HL-60 (cell line): ENCODE data around the gene LST1.
A peak's percentile ranks its signal among the peaks of the same experiment; 100 is the strongest.

Experiments
- DNase-seq, 2 experiments: peaks; one replicate each; pipeline ENCODE4 v3.0.0-alpha.2; 2010 to 2020; ENCODE audit warnings: low read depth in 1 of 2, low spot score in 1 of 2
- H3K27ac ChIP-seq: fragments of 250-450 bp; sonication (Bioruptor Pico); replicated peaks from 2 replicates; pipeline ENCODE4 v1.5.1; 2020; ENCODE audit warnings: mild to moderate bottlenecking, moderate library complexity
- H3K27me3 ChIP-seq: fragments of 250-450 bp; sonication (Bioruptor Pico); 2 replicates; pipeline ENCODE4 v1.5.1; 2021; ENCODE audit warnings: mild to moderate bottlenecking, moderate library complexity; ENCODE audit not compliant: insufficient read depth, poor library complexity, severe bottlenecking
- H3K4me3 ChIP-seq: replicated peaks from 2 replicates; pipeline ENCODE4 v1.5.1; 2011; ENCODE audit warnings: mild to moderate bottlenecking, control low read depth, low read length; ENCODE audit not compliant: insufficient read depth
- GABPA ChIP-seq: IDR thresholded peaks from 2 replicates; pipeline ENCODE4 v1.6.1; 2012; ENCODE audit warnings: low read depth
- POLR2AphosphoS5 ChIP-seq: IDR thresholded peaks from 2 replicates; pipeline ENCODE4 v1.6.1; 2012; ENCODE audit warnings: low read depth
- SPI1 ChIP-seq: IDR thresholded peaks from 2 replicates; pipeline ENCODE4 v1.6.1; 2012; ENCODE audit warnings: low read depth, mild to moderate bottlenecking, borderline replicate concordance
- TF ChIP-seq, protein P1 (sequence below): IDR thresholded peaks from 2 replicates; pipeline ENCODE4 v1.6.1; 2012; ENCODE audit warnings: low read depth; ENCODE audit not compliant: insufficient replicate concordance
- TF ChIP-seq, protein P2 (sequence below): IDR thresholded peaks from one replicate; pipeline ENCODE4 v1.5.1; 2011; ENCODE audit warnings: low read length, control low read depth, inconsistent platforms; ENCODE audit not compliant: insufficient read depth

Gene LST1

GRCh38 chr6:31580438-31580740 lies 5.7 kb upstream of the LST1 start:
- peak overlapping the region; percentile 89 for H3K27ac ChIP-seq
- no peak for DNase-seq
- TF ChIP-seq GABPA (no peak), SPI1 (no peak), POLR2AphosphoS5 (no peak)
- TF ChIP-seq, protein P1, sequence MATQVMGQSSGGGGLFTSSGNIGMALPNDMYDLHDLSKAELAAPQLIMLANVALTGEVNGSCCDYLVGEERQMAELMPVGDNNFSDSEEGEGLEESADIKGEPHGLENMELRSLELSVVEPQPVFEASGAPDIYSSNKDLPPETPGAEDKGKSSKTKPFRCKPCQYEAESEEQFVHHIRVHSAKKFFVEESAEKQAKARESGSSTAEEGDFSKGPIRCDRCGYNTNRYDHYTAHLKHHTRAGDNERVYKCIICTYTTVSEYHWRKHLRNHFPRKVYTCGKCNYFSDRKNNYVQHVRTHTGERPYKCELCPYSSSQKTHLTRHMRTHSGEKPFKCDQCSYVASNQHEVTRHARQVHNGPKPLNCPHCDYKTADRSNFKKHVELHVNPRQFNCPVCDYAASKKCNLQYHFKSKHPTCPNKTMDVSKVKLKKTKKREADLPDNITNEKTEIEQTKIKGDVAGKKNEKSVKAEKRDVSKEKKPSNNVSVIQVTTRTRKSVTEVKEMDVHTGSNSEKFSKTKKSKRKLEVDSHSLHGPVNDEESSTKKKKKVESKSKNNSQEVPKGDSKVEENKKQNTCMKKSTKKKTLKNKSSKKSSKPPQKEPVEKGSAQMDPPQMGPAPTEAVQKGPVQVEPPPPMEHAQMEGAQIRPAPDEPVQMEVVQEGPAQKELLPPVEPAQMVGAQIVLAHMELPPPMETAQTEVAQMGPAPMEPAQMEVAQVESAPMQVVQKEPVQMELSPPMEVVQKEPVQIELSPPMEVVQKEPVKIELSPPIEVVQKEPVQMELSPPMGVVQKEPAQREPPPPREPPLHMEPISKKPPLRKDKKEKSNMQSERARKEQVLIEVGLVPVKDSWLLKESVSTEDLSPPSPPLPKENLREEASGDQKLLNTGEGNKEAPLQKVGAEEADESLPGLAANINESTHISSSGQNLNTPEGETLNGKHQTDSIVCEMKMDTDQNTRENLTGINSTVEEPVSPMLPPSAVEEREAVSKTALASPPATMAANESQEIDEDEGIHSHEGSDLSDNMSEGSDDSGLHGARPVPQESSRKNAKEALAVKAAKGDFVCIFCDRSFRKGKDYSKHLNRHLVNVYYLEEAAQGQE = no peak
- TF ChIP-seq, protein P2, sequence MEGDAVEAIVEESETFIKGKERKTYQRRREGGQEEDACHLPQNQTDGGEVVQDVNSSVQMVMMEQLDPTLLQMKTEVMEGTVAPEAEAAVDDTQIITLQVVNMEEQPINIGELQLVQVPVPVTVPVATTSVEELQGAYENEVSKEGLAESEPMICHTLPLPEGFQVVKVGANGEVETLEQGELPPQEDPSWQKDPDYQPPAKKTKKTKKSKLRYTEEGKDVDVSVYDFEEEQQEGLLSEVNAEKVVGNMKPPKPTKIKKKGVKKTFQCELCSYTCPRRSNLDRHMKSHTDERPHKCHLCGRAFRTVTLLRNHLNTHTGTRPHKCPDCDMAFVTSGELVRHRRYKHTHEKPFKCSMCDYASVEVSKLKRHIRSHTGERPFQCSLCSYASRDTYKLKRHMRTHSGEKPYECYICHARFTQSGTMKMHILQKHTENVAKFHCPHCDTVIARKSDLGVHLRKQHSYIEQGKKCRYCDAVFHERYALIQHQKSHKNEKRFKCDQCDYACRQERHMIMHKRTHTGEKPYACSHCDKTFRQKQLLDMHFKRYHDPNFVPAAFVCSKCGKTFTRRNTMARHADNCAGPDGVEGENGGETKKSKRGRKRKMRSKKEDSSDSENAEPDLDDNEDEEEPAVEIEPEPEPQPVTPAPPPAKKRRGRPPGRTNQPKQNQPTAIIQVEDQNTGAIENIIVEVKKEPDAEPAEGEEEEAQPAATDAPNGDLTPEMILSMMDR = no peak

DNA sequence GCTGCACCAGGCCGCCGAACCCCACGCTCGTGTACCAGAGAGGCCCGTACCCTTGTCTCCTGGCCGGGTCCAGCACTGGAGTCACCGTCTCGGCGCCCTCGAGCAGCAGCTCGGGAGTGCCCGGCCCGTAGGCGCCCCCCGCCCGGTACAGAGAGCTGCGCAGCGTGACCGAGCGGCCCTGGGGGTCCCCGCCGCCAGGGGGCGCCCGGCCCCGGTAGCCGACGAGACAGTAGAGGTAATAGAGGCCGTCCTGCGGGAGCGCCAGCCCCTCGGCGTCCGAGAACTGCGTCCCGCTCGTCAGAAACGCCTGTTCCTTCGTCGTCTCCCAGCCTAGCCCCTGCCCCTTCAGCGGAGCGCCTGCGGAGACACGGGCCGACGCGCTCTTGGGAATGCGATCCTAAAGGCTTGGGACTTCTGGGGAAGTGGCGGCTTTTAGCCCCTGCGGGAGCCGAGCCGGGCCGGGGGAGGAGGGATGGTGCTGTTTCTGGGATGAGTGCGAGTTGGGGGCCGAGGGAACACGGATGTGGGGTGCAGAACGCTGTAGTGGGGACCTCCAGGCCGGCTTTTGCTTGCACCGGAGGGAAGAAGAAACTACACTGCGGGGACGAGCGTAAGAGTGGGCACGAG lies 5.2 kb upstream of the LST1 start:
- peak; percentile 87 for DNase-seq
- peak overlapping the region; percentile 89 for H3K27ac ChIP-seq
- TF ChIP-seq, protein P1 = peak; percentile 39
- TF ChIP-seq POLR2AphosphoS5 (peak; percentile 71), SPI1 (no peak), GABPA (no peak)
- TF ChIP-seq, protein P2 = peak; percentile 78
- H3K4me3 ChIP-seq = peak overlapping the region; percentile 55
- no peaks in the 10 kb centered on the region for H3K27me3 ChIP-seq

More at GRCh38 chr6:31580438-31580740, 5.7 kb upstream of the LST1 start:
- peak overlapping the region; percentile 55 for H3K4me3 ChIP-seq
- H3K27me3 ChIP-seq = no peaks in the 10 kb centered on the region

DNA sequence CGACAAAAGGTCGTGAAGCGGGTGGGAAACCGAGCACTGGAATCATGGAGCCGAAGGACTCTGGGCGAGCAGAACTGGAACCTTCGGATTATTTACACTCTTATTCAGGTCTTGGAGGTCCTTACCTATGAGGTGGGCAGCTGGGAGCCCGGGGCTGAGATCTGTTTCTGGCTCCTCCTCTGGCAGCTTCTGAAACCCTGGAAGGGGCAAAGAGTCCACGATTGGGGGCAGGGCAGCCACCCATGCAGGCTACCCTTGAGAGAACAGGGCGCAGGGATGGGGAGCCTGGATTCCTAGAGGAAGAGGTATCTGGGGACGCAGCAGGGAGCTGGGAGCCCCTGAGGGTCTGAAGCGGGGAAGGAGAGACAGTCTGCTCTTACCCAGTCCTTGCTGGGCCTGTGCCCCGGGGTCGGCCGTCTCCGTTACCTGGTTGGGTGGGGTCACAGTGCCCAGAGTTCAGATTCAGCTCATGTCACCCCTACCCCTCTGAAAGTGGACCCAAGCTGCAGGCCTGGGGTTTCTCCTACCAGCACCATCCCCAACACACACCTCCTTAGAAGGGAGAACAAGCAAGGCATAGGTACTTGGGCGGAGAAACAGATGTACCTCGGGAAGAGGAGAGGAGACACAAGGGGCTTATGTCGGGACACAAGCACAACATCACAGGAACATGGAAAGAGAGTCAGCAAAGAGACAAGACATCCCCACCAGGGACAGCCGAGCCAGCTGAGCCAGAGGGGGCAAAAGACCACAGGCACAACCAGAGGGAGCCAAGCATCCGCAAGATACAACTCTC lies 4.4 kb upstream of the LST1 start:
- Histone ChIP-seq H3K27me3 (no peaks in the 10 kb centered on the region), H3K27ac (peak overlapping the region; percentile 89)
- DNase-seq = no peak

More for the DNA sequence above, 4.4 kb upstream of the LST1 start:
- TF ChIP-seq, protein P2 = no peak
- TF ChIP-seq, protein P1 = no peak
- TF ChIP-seq GABPA = no peak
- no peak for TF ChIP-seq SPI1
- TF ChIP-seq POLR2AphosphoS5 = peak; percentile 32; the same call in 1 of the 2 replicates
- H3K4me3 ChIP-seq = peak overlapping the region; percentile 55
